ENCODE data around the gene ADAP2. TPM values are rescaled to one million over a fixed set of nuclear protein-coding genes. Genes with fewer than 3 reads are reported as not detected.
"Not testable (repeated sequence)": the region's sequence is repeated elsewhere in the genome, so short reads cannot be mapped to it uniquely, and the experiment has no call there.

The ADAP2 gene
- total RNA-seq, 1 donor from 2014 or later, result 62.4 TPM

DNA sequence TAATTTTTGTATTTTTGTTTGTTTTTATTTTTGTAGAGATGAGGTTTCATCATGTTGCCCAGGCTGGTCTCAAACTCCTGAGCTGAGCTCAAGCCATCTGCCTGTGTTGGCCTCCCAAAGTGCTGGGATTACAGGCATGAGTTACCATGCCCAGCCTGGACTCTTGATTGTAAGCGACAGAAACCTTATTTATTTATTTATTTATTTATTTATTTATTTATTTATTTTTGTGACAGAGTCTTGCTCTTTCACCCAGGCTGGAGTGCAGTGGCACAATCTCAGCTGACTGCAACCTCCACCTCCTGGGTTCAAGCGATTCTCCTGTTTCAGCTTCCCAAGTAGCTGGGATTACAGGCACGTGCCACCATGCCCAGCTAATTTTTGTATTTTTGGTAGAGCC is 8.1 kb downstream of the ADAP2 start:
- DNase-seq (ENCODE audit: low spot score), result not testable (repeated sequence)

GRCh38 chr17:30930495-30930894 is 8.8 kb downstream of the ADAP2 start:
- DNase-seq (ENCODE audit: low spot score), result no peak

DNA sequence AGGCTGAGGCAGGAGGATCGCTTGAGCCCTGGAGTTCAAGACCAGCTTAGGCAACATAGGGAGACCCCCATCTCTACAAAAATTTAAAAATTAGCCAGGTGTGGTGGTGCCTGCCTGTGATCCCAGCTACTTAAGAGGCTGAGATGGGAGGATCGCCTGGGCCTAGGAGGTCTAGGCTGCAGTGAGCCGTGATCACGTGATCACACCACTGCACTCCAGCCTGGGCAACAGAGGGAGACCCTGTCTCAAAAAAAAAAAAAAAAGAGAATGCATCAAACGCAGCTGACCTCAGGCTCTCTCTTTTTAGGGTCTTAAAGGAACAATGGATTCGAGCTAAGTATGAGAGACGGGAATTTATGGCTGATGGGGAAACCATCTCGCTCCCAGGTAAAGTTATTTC is 9.8 kb downstream of the ADAP2 start:
- not testable (repeated sequence) for DNase-seq (ENCODE audit: low spot score)

GRCh38 chr17:30933966-30934365 is 12.2 kb downstream of the ADAP2 start:
- DNase-seq (ENCODE audit: low spot score), result peak; percentile 10

DNA sequence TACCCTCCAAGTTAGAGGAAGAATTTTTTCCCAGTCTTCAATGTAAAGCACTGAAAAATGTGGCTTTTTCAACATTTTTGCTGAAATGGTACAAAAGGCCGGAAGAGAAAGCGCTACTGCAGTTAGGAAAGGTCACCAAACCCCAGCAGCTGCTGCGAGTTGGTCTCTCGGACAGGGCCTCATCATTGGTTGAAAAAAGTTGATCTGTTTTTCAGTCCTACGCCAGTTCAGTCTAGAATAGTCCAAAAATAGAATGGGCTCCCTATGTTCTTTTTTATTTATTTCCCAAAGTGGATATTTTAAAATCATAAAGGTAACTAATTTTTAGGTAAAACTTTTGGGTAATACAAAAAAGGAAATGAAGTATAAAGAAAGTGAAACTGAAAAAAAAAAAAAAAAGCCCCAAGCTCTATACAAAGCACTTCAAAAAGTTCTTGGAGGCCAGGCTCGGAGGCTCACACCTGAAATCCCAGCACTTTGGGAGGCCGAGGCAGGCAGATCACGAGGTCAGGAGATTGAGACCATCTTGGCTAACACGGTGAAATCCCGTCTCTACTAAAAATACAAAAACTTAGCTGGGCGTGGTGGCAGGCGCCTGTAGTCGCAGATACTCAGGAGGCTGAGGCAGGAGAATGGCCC is 17.4 kb downstream of the ADAP2 start:
- no peak for DNase-seq (ENCODE audit: low spot score)

- DNase-seq (ENCODE audit: low spot score), result no peak
Measured at GRCh38 chr17:30942308-30943079, 20.7 kb downstream of the ADAP2 start.

GRCh38 chr17:30947796-30948195 is 26.1 kb downstream of the ADAP2 start:
- DNase-seq (ENCODE audit: low spot score), result no peak

DNA sequence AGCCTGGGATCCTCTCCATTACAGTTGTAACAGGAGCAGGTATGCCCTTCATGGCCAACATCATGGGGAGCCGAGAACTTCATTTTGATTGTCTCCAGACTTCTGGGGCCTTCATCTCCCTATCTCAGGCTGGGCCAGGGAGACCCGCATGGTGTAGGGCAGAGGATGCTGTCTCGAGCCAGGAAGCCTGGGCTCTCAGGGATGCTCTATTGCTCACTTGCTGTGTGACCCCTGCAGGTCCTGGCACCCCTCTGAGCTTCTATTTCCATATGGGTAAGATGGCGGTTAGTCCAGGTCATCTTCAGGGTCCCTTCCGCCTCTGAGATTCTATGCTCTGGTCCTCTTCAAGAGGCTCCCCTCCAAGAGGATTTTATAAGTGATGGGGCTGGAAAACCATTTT is 28.4 kb downstream of the ADAP2 start:
- DNase-seq (ENCODE audit: low spot score), result no peak

- DNase-seq (ENCODE audit: low spot score), result peak; percentile 97
Measured at GRCh38 chr17:30950669-30951399, 29.1 kb downstream of the ADAP2 start.

DNA sequence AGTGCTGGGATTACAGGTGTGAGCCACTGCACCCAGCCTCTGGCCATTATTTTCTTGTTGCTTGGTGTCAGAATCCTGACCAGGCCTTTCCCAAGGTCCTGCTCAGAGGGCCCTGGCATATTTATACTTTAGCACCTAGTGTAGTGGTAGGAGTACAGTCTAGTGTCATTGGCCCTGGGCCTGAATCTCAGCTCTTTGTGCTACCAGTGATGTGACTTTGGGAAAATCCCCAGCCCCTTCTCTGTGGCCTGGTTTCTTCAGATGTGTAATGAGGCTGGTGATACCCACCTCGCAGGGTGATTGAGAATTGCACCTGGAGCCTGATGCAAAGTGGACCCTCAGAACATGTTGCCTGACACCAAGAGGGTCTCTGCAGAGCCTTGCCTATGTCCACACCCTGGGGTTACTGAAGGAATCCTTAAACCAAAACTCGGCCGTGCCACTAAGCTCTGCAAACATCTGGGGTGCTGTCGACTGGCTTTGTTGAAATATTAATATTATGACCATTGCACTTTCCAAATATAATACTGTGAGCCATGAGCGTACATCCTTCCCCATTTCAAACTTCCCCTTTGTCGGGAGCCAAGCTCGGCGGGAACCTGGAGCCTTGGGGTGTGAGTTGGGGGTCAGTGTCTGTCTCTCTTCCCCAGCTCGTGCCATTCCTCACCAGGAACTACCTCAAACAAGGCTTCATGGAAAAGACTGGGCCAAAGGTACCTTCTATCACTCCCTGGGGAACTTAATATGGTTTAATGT is 31.1 kb downstream of the ADAP2 start:
- peak; percentile 35 for DNase-seq (ENCODE audit: low spot score)

DNA sequence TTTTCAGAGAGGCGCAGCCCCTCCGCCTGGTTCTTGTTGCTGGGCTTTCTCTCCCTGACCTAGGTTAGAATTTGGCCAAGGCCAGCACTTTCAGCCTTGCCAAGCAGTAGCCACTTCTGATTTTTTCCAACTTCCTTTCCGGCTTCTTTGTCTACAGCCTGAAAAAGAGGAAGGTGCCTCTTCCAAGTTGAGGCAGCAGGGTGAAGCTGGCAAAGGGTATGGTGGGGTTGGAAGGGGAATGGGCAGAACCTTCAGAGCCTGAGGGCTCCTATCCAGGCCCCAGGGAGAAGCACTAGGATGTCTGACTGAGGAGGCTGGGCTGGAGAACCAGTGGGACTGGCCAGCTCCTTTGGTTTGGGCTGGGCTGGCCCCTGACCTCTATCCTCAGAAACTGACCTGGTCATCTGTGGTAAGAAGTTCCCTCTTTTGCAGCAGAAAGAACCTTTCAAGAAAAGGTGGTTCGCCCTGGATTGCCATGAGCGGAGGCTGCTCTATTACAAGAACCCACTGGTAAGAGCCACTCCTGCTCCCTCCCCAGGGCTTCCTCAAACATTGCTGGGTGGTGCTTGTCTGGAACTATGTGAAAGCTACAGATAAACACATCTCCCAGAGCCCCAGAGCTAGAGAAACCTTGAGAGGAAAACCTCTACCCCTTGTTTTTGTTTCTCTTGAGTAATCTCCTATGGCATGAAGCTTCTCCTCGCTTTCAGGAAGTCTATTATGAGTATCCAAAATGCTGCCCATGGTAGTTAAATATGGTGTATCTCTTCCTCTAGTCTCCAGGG is 32.5 kb downstream of the ADAP2 start:
- DNase-seq (ENCODE audit: low spot score), result peak; percentile 48

GRCh38 chr17:30956764-30957374 is 35.1 kb downstream of the ADAP2 start:
- peak; percentile 23 for DNase-seq (ENCODE audit: low spot score)

GRCh38 chr17:30957741-30958140 is 36.0 kb downstream of the ADAP2 start:
- DNase-seq (ENCODE audit: low spot score), result no peak

DNA sequence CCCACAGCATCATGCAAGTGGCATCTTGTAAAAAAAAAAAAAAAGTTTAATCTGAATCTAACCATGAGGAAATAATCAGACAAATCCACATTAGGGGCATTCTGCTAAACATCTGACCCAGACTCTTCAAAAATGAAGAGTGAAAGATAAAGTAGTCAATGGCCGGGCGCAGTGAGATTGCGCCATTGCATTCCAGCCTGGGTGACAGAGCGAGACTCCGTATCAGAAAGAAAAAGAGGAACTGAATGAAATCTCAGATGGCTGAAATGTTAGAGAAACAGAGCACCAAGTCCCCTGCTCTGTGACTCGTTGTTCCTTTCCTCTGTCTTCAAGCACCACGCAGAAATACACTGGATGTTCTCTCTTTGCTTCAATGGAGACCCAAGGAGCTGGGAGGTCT is 36.4 kb downstream of the ADAP2 start:
- no peak for DNase-seq (ENCODE audit: low spot score)

- no peak for DNase-seq (ENCODE audit: low spot score)
Measured at GRCh38 chr17:30961209-30962188, 39.8 kb downstream of the ADAP2 start.

DNA sequence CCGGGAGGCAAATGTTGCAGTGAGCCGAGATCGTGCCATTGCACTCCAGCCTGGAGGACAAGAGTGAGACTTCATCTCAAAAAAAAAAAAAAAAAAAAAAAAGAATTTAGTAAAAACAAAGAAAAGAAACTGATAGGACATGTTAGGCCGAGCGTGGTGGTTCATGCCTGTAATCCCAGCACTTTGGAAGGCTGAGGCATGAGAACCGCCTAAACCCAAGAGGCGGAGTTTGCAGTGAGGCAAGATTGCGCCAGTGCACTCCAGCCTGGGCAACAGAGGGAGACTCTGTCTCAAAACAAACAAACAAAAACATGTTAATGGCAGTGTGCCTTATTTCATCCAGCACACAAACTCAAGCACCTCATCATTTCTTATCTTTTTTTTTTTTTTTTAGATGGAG is 42.6 kb downstream of the ADAP2 start:
- not testable (repeated sequence) for DNase-seq (ENCODE audit: low spot score)

DNA sequence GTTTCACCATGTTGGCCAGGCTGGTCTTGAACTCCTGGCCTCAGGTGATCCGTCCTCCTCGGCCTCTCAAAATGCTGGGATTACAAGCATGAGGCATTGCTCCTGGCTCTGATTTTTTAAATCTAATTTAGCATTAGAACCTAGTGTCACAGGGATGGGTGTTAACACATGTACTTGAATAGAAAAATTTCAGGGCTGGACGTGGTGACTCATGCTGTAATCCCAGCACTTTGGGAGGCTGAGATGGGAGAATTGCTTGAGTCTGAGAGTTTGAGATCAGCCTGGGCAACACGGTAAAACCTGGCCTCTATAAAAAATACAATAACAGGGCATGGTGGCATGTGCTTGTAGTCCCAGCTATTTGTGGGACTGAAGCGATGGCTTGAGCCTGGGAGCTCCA is 43.1 kb downstream of the ADAP2 start:
- DNase-seq (ENCODE audit: low spot score), result no peak

- DNase-seq (ENCODE audit: low spot score), result no peak
Measured at GRCh38 chr17:30965686-30966085, 43.9 kb downstream of the ADAP2 start.

DNA sequence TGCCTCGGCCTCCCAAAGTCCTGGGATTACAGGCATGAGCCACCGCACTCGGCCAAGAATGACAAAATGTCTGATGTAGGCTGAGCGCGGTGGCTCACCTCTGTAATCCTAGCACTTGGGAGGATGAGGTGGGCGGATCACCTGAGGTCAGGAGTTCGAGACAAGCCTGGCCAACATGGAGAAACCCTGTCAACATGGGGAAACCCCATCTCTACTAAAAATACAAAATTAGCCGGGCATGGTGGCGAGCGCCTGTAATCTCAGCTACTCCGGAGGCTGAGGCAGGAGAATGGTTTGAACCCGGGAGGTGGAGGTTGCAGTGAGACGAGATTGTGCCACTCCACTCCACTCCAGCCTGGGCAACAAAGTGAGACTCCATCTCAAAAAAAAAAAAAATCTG is 46.2 kb downstream of the ADAP2 start:
- DNase-seq (ENCODE audit: low spot score), result not testable (repeated sequence)

Measured in umbilical cord (tissue), 2 donors.